Neutrophil (primary cell): Measurements from ENCODE around the gene HPCAL1.

Source experiments
- H3K27ac ChIP-seq: fragments of 200-600 bp; sonication (generic); 2 replicates; pipeline ENCODE4 v1.5.1; 2016; ENCODE audit warnings: mild to moderate bottlenecking, moderate library complexity
- H3K27me3 ChIP-seq: fragments of 200-600 bp; sonication (generic); 2 replicates; pipeline ENCODE4 v1.6.0; 2016; ENCODE audit warnings: mild to moderate bottlenecking
- H3K36me3 ChIP-seq: fragments of 200-600 bp; sonication (generic); 2 replicates; pipeline ENCODE4 v1.5.1; 2017
- H3K4me1 ChIP-seq, 2 experiments: fragments of 200-600 bp in 1 of 2; sonication (generic) in 1 of 2; 1 replicate in 1 of 2; 2 replicates in 1 of 2; pipeline versions ENCODE4 v1.5.1 to v1.6.1; 2013 to 2016; ENCODE audit warnings: low read depth in 1 of 2, low read length in 1 of 2, mild to moderate bottlenecking in 1 of 2, moderate library complexity in 1 of 2; ENCODE audit not compliant: control insufficient read depth in 1 of 2, insufficient read depth in 1 of 2
- H3K4me3 ChIP-seq, 2 experiments: fragments of 200-600 bp in 1 of 2; sonication (generic) in 1 of 2; 1 replicate in 1 of 2; 2 replicates in 1 of 2; pipeline ENCODE4 v1.5.1; 2013 to 2016; ENCODE audit warnings: low read depth in 1 of 2, low read length in 1 of 2, mild to moderate bottlenecking in 1 of 2, moderate library complexity in 1 of 2
- H3K9me3 ChIP-seq: fragments of 200-600 bp; sonication (generic); 2 replicates; pipeline ENCODE4 v1.5.1; 2016
- CTCF ChIP-seq: fragments of 200-600 bp; sonication (generic); IDR thresholded peaks from 2 replicates; pipeline ENCODE4 v1.5.1; 2016; ENCODE audit warnings: antibody characterized with exemption

The HPCAL1 gene

DNA sequence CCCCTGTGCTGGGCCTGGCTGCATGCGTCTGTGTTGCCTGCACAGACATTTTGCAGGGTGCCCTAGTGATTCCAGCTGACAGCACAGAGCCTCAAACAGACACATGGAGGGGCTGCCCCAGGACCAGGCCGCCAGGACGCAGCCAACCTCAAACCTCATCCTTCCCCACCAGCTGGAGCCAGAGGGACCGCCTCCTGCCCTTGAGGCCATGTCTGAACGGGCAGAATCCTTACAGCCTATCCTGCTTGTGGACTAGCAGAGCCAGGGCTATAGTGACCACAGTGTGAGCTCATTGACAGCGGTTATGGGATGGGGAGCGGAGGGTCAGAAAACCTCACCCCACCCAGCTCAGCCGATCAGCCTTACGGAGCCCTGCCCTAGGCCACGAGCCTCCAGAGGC lies 123.0 kb downstream of the HPCAL1 start:
- no peaks in the 10 kb centered on the region for H3K27me3 ChIP-seq
- peaks cover 81% of the 10 kb centered on the region for H3K36me3 ChIP-seq
- no peak for TF ChIP-seq CTCF
- peaks cover 0 to 7% of the 10 kb centered on the region in 2 experiments for H3K4me1 ChIP-seq
- H3K27ac ChIP-seq, result no peak overlapping the region
- H3K4me3 ChIP-seq, result no peak overlapping the region
- H3K9me3 ChIP-seq, result no peaks in the 10 kb centered on the region

- no peaks in the 10 kb centered on the region for H3K27me3 ChIP-seq
- H3K4me1 ChIP-seq, result peaks cover 10 to 20% of the 10 kb centered on the region in 2 experiments
- no peak overlapping the region for H3K27ac ChIP-seq
- no peak overlapping the region for H3K4me3 ChIP-seq
- H3K9me3 ChIP-seq, result no peaks in the 10 kb centered on the region
- H3K36me3 ChIP-seq, result peaks cover 68% of the 10 kb centered on the region
- TF ChIP-seq CTCF, result no peak
These were observed 124.3 kb downstream of the HPCAL1 start for GRCh38 chr2:10426726-10427617.

DNA sequence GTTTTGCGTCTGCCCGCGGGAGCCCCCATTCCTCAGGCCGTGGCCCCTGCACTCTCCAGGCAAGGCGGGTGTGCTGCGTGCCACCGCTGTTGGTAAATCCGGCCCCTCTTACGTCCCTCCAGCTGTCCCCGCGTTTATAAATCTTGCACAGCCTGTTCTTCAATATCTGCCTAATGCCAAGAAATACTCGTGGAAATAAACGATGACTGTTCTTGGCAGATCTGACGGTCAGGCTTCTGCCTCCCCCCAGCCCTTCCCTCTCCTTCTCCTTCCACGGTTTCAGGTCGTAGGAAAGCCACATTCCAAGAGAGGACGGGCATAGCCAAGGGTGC lies 124.9 kb downstream of the HPCAL1 start:
- no peak for TF ChIP-seq CTCF
- Histone ChIP-seq H3K4me1 (peaks cover 16 to 23% of the 10 kb centered on the region in 2 experiments), H3K4me3 (no peak overlapping the region), H3K9me3 (no peaks in the 10 kb centered on the region), H3K27ac (no peak overlapping the region), H3K36me3 (peaks cover 62% of the 10 kb centered on the region), H3K27me3 (no peaks in the 10 kb centered on the region)

DNA sequence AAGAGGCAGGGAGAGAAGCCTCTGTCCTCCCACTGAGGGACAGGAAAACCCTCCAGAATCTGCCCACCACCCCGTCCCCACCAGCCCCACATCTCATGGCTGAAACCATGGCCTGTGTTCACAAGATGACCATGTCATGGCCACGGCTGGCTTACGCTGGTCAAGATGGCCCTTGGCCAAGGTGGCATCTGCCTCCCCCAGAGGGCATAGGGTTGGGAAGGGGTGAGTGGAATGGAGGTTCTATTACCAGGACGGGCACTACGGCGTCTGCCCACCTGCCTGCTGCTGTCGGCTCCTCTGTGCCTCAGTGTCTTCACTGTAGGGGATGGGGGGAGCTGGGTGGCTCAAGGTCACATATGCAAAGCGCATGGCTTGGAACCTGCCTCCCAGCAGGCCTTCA lies 125.7 kb downstream of the HPCAL1 start:
- Histone ChIP-seq H3K4me1 (peaks cover 21 to 31% of the 10 kb centered on the region in 2 experiments), H3K27ac (no peak overlapping the region), H3K36me3 (peaks cover 54% of the 10 kb centered on the region), H3K4me3 (no peak overlapping the region), H3K27me3 (no peaks in the 10 kb centered on the region), H3K9me3 (no peaks in the 10 kb centered on the region)
- TF ChIP-seq CTCF, result no peak

- H3K36me3 ChIP-seq, result peaks cover 51% of the 10 kb centered on the region
- no peak overlapping the region for H3K4me3 ChIP-seq
- H3K27ac ChIP-seq, result no peak overlapping the region
- no peaks in the 10 kb centered on the region for H3K27me3 ChIP-seq
- TF ChIP-seq CTCF, result no peak
- H3K9me3 ChIP-seq, result no peaks in the 10 kb centered on the region
- peaks cover 21 to 31% of the 10 kb centered on the region in 2 experiments for H3K4me1 ChIP-seq
These were observed 126.2 kb downstream of the HPCAL1 start for GRCh38 chr2:10428924-10429323.
